Body of pancreas (tissue), 4 donors: ENCODE results near the gene CAST. TPM values are rescaled to one million over a fixed set of nuclear protein-coding genes. Genes with fewer than 3 reads are reported as not detected.
"Not testable (repeated sequence)": the region's sequence is repeated elsewhere in the genome, so short reads cannot be mapped to it uniquely, and the experiment has no call there.

Source experiments
- ATAC-seq: fragments of 150-250 bp; one replicate; pipeline ENCODE4 v1.9.1; 2016
- DNase-seq, 4 donors: peaks; one replicate each; pipeline ENCODE4 v3.0.0-alpha.2; 2019
- H3K27ac ChIP-seq, 4 donors: fragments of 200-600 bp; sonication (generic); 1 replicate in 3 of 4; 2 replicates in 1 of 4; pipeline versions ENCODE4 v1.5.1 to v1.6.1; 2016 to 2019; ENCODE audit warnings: mild to moderate bottlenecking in 1 of 4, mixed read lengths in 1 of 4, moderate library complexity in 1 of 4
- H3K27me3 ChIP-seq, 2 donors: fragments of 200-600 bp; sonication (generic); one replicate each; pipeline ENCODE4 v1.6.0; 2016; ENCODE audit warnings: mild to moderate bottlenecking in 1 of 2
- H3K36me3 ChIP-seq, 2 donors: fragments of 200-600 bp; sonication (generic); replicated peaks in 1 of 2; 2 replicates each; pipeline ENCODE4 v1.5.1; 2016; ENCODE audit warnings: low read depth in 2 of 2; ENCODE audit not compliant: insufficient read depth in 1 of 2
- H3K4me1 ChIP-seq: fragments of 200-600 bp; sonication (generic); one replicate; pipeline ENCODE4 v1.6.0; 2016
- H3K4me3 ChIP-seq, 2 donors: fragments of 200-600 bp; sonication (generic); 1 replicate in 1 of 2; 2 replicates in 1 of 2; pipeline ENCODE4 v1.5.1; 2016 to 2019
- H3K9me3 ChIP-seq, 3 donors: fragments of 200-600 bp; sonication (generic); 1 replicate in 2 of 3; 2 replicates in 1 of 3; pipeline ENCODE4 v1.5.1; 2016
- POLR2A ChIP-seq, 3 donors: fragments of 450-650 bp; IDR thresholded peaks; one replicate each; pipeline ENCODE4 v1.6.1; 2016; ENCODE audit warnings: antibody characterized with exemption in 3 of 3, mild to moderate bottlenecking in 2 of 3
- WGBS, 2 donors: methylation state at CpG; one replicate each; pipeline ENCODE4 v1.1.5; 2017; 5-methylcytosine and 5-hydroxymethylcytosine counted together
- intact Hi-C: fragments of 100-400 bp; cut with DNase I; formaldehyde crosslinking; loops from one replicate; pipeline ENCODE4 v1.15.1; 2023
- total RNA-seq, 2 donors: library from RNA; depleted of rRNA; stranded (reverse); fragments of >200 nt; gene quantifications; one replicate each; pipeline ENCODE4 v1.1.0, GENCODE V29; 2016
- TF ChIP-seq, protein P1 (sequence below), 7 experiments: fragments of 450-650 bp in 4 of 7; fragments of 200-600 bp in 3 of 7; sonication (generic) in 3 of 7; IDR thresholded peaks; one replicate each; pipeline ENCODE4 v1.5.1; 2016 to 2019; ENCODE audit warnings: antibody characterized with exemption in 7 of 7

Gene CAST
- total RNA-seq, 2 donors from 2014 or later: 130 to 157 TPM

GRCh38 chr5:96742538-96742937, 80.4 kb downstream of the CAST start:
- H3K4me3 ChIP-seq: no peak overlapping the region
- no peak overlapping the region for H3K27ac ChIP-seq
- no peaks in the 10 kb centered on the region for H3K9me3 ChIP-seq
- H3K27me3 ChIP-seq: no peaks in the 10 kb centered on the region
- WGBS, 2 donors: 79 to 80% methylated on average over 9 of the region's 9 CpGs
- intact Hi-C loops: no loop called here
- H3K4me1 ChIP-seq: no peaks in the 10 kb centered on the region
- ATAC-seq (no peak), DNase-seq (no peak)
- TF ChIP-seq, protein P1, sequence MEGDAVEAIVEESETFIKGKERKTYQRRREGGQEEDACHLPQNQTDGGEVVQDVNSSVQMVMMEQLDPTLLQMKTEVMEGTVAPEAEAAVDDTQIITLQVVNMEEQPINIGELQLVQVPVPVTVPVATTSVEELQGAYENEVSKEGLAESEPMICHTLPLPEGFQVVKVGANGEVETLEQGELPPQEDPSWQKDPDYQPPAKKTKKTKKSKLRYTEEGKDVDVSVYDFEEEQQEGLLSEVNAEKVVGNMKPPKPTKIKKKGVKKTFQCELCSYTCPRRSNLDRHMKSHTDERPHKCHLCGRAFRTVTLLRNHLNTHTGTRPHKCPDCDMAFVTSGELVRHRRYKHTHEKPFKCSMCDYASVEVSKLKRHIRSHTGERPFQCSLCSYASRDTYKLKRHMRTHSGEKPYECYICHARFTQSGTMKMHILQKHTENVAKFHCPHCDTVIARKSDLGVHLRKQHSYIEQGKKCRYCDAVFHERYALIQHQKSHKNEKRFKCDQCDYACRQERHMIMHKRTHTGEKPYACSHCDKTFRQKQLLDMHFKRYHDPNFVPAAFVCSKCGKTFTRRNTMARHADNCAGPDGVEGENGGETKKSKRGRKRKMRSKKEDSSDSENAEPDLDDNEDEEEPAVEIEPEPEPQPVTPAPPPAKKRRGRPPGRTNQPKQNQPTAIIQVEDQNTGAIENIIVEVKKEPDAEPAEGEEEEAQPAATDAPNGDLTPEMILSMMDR (IDR thresholded peaks at IDR 0.05): no peak
- TF ChIP-seq POLR2A (IDR thresholded peaks at IDR 0.05): no peak
- peaks cover 11 to 26% of the 10 kb centered on the region in 2 donors for H3K36me3 ChIP-seq

GRCh38 chr5:96743065-96743768, 81.0 kb downstream of the CAST start:
- H3K4me3 ChIP-seq: no peak overlapping the region
- H3K27me3 ChIP-seq: no peaks in the 10 kb centered on the region
- no peaks in the 10 kb centered on the region for H3K9me3 ChIP-seq
- WGBS, 2 donors: 77 to 78% methylated on average over 11 of the region's 11 CpGs
- ATAC-seq (peak; percentile 52), DNase-seq (no peak)
- no peak overlapping the region for H3K27ac ChIP-seq
- H3K36me3 ChIP-seq: peaks cover 11 to 26% of the 10 kb centered on the region in 2 donors
- no peaks in the 10 kb centered on the region for H3K4me1 ChIP-seq
- intact Hi-C loops: no loop called here
- TF ChIP-seq, protein P1 (IDR thresholded peaks at IDR 0.05): no peak
- no peak for TF ChIP-seq POLR2A (IDR thresholded peaks at IDR 0.05)

DNA sequence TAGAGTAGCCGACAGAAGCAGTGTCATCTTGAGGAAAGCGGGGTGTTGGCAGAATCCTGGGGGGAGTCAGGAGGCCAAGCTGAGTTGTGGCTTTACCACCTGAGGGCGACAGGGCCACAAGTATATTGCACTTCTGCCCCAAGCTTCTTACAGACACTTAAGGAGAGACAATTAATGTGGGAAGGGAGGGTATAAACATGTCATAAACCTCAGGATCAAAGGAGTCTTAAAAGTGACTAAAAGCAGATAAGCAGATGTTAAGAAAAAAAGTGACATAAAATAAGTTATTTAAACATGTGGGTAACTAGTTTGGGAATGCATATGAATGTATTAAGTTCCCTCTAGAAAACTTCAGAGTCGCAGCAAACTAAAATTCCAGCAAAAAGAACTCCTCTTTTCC, 81.6 kb downstream of the CAST start:
- WGBS, 2 donors: 86% methylated on average over 4 of the region's 4 CpGs
- no peaks in the 10 kb centered on the region for H3K4me1 ChIP-seq

DNA sequence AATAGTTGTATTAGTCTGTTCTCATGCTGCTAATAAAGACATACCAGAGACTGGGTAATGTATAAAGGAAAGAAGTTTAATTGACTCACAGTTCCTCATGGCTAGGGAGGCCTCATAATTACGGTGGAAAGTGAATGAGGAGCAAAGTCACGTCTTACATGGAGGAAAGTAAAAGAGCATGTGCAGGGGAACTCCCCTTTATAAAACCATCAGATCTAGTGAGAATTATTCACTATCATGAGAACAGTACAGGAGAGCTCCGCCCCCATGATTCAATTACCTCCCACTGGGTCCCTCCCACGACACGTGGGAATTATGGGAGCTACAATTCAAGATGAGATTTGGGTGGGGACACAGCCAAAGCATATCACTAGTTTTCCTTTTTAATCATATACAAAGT, 82.0 kb downstream of the CAST start:
- H3K36me3 ChIP-seq: peaks cover 11 to 24% of the 10 kb centered on the region in 2 donors
- not testable (repeated sequence) for H3K4me1 ChIP-seq, DNase-seq

More for the DNA sequence above, 81.6 kb downstream of the CAST start:
- intact Hi-C loops: no loop called here
- peaks cover 11 to 28% of the 10 kb centered on the region in 2 donors for H3K36me3 ChIP-seq
- H3K4me3 ChIP-seq: no peak overlapping the region
- DNase-seq (no peak), ATAC-seq (no peak)
- H3K27me3 ChIP-seq: no peaks in the 10 kb centered on the region
- no peaks in the 10 kb centered on the region for H3K9me3 ChIP-seq
- TF ChIP-seq, protein P1 (IDR thresholded peaks at IDR 0.05): no peak
- no peak for TF ChIP-seq POLR2A (IDR thresholded peaks at IDR 0.05)
- H3K27ac ChIP-seq: no peak overlapping the region

DNA sequence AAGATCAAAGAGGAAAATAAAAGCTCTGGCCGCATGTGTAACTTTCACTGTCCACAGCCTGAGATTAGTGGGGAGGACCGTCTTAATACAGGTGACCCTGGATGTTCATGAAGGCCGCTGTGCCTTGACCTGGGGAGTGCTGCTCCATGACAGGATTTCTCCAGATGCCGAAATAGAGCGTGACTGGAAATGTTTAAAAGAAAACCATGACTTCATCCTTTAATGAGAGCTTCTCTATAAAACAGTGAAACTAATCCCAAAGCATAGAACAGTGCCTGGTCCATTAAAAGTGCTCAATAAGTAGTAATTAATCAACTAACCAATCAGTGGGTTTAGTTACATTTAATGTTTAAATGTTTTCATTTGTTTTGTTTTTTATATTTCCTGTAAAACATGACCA, 82.8 kb downstream of the CAST start:
- 89 to 93% methylated on average over 5 of the region's 5 CpGs for WGBS, 2 donors
- intact Hi-C loops: no loop called here
- TF ChIP-seq POLR2A (IDR thresholded peaks at IDR 0.05): no peak
- TF ChIP-seq, protein P1 (IDR thresholded peaks at IDR 0.05): no peak
- Histone ChIP-seq H3K36me3 (peaks cover 11 to 28% of the 10 kb centered on the region in 2 donors), H3K4me1 (no peaks in the 10 kb centered on the region), H3K27me3 (no peaks in the 10 kb centered on the region), H3K27ac (no peak overlapping the region), H3K4me3 (no peak overlapping the region), H3K9me3 (no peaks in the 10 kb centered on the region)
- ATAC-seq (no peak), DNase-seq (no peak)

More for the DNA sequence above, 82.0 kb downstream of the CAST start:
- intact Hi-C loops, ATAC-seq, H3K4me3 ChIP-seq, H3K9me3 ChIP-seq, H3K27ac ChIP-seq, H3K27me3 ChIP-seq: not testable (repeated sequence)
- 90 to 91% methylated on average over 5 of the region's 5 CpGs for WGBS, 2 donors
